ENCODE measurements around the gene AQP12A.

Gene AQP12A

DNA sequence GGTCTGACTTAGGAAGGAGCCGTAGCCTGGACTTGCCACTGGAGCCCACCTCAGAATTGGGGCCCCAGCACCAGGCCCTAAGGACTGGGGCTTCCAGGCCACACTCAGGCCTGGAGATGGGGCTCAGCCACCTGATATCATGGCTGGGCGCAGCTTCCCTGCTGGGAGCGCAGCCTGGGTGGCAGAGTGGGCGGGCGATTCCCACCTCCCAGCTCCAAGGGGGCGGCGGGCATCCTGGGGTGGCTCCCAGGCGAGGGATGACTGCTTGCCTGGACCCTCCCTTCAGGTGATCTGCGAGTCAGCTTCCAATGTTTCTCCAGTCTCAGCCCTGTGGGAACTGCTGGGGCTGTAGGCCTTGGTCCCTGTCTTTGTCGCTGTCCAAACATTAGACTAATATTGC is 46.3 kb upstream of the AQP12A start:
- no peak for TF ChIP-seq CTCF (IDR thresholded peaks at IDR 0.05; ENCODE audit: low read depth, low read length)
- DNase-seq (ENCODE audit: extremely low read depth, low read depth): no peak

DNA sequence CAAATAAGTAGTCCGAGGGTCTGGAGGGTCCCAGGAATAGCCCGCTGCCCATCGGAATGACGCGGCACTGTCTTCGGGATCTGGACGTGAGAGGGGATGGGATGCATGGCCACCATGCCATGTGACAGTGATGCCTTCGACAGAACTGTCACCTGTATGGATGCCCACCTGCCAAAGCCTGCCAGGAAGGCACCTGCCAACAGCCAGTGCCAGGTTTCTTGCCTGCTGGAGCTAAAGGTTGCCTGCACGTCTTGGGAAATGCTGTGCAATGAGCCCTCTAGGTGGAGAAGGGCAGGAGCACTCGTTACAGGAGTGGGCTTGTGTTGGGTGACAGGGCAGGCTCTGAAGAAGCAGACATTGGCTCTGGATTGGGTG is 45.9 kb upstream of the AQP12A start:
- no peak for DNase-seq (ENCODE audit: extremely low read depth, low read depth)
- no peak for TF ChIP-seq CTCF (IDR thresholded peaks at IDR 0.05; ENCODE audit: low read depth, low read length)

- TF ChIP-seq CTCF (IDR thresholded peaks at IDR 0.05; ENCODE audit: low read depth, low read length): no peak
- no peak for DNase-seq (ENCODE audit: extremely low read depth, low read depth)
These were observed 45.3 kb upstream of the AQP12A start for GRCh38 chr2:240646176-240646899.

DNA sequence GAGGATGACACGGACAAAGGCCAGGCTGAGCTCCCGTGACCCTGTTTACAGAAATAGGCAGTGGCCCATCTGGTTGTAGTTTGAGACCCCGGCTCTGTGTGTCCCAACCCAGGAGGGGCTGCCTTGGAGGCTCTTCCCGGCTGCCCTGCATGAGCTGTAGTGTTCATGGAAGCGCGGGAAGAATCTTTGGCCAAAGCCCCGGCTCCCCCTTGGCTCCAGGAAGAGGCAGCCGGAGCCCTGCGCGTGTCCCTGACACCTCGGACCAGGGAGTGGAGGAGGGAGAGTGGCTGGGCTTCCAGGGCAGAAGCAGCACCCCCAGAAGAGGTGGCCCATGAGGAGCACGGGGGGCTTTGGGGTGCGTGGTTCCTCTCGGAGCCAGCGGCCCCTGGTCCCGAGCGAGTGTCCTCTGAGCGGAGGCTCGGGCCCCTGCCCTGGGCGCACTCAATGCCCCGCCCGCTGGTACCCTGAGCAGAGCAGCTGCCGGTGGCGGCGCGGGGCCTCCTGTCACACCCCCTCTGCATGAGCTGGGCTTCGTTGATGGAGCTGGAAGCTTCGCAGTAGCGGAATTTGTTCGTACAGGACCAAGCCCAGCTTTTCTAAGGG is 44.7 kb upstream of the AQP12A start:
- DNase-seq (ENCODE audit: extremely low read depth, low read depth): no peak

DNA sequence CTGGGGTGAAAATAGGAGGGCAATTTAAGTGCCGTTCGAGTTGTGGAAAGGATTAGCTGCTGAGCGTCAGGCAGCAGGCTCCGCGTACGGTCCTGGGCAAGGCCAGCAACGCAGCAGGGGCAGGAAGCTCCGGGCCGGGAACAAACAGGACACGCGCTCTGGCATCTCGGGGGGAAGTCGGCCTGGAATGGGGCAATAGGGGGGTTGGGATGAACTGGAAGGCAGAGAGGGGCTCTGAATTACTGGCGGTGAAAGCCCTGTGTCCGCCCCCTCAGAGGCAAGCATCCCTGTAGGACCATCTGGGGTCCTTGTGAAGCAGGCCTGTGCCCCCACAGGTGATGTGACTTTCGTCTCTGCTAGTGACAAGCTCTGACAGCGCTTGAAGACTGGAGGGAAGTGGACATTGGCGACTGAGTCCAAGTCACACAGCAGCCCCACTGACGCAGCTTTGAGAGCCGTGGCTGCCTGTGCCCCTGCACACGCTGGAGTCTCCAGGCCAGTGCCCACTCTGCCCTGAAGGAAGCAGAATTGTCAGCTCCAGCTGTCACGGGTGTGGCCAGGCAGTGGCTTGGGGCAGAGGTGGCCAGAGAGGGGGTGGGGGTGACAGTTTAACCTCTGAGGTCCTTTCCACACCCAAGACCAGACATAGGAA is 44.0 kb upstream of the AQP12A start:
- no peak for DNase-seq (ENCODE audit: extremely low read depth, low read depth)

More for the DNA sequence above, 44.7 kb upstream of the AQP12A start:
- TF ChIP-seq CTCF (IDR thresholded peaks at IDR 0.05; ENCODE audit: low read depth, low read length): no peak

DNA sequence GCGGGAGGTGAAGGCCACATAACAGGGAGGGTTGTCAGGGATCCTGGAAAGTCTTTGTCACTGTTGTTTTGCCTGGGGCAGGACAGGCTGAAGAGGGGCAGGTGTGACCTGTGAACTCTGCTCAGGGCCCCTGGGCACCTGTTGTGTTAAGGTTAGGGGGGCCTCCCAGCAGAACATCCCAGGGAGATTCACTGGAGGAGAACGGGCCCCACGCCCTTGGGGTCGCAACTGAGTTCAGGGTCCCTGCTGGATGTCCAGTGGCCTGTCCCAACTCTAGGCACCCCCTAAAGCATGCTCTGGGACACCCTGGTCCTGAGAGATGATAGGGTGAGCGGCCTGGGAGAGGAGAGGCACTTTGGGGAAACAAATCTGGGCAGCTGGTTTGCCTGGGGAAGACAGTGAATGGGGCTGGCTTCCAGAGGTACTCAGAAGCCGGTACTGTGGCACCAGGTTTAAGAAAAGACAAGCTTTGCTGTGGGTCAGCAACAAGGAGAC is 43.5 kb upstream of the AQP12A start:
- no peak for DNase-seq (ENCODE audit: extremely low read depth, low read depth)
- TF ChIP-seq CTCF (IDR thresholded peaks at IDR 0.05; ENCODE audit: low read depth, low read length): no peak

More for the DNA sequence above, 44.0 kb upstream of the AQP12A start:
- no peak for TF ChIP-seq CTCF (IDR thresholded peaks at IDR 0.05; ENCODE audit: low read depth, low read length)

Measured in AG09319 (cell line).